COLO829 (cell line): Measurements from ENCODE around the gene RUBCN.

ENCODE experiments used
- DNase-seq: peaks from one replicate; pipeline ENCODE4 v3.0.0; 2012; ENCODE audit warnings: low spot score

Gene RUBCN

DNA sequence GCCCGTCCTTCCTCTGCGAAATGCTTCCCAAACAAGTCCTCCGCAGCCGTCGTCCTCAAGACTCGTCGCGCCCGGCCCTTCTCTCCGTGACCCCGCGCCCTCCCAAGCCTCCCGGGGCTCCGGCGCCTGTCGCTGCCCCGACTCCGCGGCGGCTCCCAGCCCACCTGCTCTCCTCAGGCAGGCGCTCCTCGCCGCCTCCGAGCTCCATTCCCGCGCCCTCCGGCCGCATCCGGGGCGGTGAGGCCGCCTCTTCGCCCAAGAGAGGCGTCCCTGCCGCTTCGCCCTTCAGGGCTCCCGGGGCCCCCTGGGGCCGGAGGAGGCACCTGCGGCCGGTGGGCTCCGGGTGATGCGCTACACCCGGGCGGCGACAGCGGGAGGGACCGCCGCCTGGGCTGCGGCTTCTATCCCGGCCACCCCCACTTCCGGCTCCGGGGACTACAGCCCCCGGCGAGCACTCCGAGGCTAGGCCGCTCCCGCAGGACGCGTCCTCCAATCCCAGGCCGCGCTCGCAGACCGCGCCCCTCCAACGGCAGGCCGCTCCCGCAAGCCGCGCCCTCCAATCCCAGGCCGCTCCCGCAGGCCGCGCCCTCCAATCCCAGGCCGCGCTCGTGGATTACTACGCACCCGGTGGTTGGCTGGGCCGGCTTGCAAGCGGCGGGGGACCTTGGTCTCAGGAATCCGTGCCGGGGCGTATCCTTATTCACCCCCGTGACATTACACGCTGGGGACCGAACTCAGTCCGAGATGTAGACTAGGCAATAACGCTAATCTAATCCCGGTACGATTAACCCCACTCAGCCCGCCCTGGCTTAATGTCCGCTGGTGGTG, at the start of gene RUBCN:
RUBCN (minus strand) TSS at position 414 of the 828 bp plus-strand sequence; CDS start at position 229, 185 bp downstream.
- DNase-seq: peak; percentile 86

DNA sequence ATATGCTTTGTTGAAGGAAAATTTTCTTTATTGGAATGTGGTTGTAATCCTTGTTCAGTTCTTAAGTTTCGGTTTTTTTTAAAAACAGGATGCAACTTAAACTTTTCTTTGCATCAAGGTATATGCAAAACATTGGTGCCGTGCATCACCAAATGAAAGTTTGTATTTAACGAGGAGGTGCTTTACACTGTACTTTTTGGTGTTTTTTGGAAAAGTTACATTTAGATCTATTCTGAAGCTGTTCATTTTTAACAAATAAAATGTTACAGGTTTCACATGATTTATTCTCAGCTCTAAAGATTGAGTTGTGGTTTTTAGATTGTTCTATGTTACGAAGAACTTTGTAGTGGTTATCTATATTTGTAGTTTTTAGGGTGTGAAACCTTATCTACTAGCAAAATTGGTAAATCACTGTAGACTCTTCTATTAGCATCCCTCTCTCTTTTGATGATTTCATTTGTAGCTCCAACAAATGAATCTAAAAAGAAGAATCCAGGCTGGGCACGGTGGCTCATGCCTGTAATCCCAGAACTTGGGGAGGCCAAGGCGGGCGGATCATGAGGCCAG, 47.4 kb upstream of the RUBCN start:
- no peak for DNase-seq

DNA sequence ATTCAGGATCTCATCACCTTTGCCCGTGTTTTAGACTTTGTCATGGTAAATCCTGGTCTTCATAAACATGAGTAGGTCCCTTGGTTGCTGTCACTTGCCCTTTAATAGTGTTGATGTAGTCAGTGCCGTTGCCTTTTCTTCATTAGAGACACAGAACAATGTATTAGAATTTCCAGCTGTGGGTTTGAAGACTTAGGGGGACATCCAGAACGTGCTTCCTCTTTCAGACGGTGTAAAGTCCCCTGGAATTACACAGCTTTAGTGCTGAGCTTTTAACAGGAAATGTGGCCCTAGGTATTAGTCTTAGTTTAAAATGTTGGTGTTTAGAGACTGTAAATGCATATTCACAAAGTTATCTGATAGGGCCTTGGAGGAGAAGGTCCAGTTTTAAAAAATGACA, 45.5 kb upstream of the RUBCN start:
- no peak for DNase-seq

DNA sequence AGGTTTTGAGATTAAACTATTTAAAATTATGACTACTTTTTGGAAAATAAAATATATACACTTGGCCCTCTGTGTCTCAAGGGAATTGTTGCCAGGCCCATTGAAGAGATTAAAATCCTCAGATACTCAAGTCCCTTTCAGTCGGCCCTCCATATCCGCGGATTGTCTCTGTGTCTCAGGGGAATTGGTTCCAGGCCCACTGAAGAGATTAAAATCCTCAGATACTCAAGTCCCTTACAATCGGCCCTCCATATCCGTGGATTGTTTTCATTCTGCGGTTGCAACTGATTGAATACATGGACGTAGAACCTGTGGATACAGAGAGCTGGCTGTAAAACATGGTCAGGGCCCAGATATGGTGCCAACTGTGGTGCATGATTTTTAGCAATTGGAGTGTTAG, 38.6 kb upstream of the RUBCN start:
- no peak for DNase-seq

DNA sequence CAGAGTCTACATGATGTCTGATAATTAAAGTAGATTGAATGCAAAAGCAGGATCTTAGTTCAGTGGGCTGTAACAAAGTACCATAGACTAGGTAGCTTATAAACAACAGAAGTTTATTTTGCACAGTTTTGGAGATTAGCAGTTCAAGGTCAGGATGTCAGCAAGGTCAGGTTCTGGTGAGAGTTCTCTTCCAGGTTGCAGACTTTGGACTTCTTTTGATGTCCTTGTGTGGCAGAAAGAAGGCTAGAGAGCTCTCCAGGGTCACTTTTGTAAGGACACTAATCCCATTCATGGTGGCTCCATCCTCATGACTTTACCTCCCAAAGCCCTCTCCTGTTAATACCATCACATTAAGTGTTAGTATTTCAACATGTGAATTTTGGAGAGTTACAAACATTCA, 25.1 kb upstream of the RUBCN start:
- DNase-seq: no peak

DNA sequence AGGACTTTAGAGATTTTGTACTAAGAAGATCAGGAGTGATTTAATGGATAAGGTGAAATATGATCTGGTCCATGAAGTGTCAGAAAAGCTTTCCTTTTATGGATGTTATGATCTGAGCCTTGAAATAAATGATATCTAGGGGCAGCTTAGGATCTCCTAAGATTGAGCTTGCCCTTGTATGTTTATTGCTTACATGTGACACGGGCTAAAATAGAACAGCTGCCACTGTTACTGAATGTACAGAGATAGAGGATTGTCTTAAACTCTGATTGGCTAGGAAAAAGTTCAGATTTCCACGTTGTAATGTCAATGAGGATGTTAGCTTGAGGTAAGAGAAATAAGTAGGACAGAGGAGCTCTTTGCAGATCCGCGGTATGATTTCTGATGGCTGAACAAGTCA, 21.8 kb upstream of the RUBCN start:
- DNase-seq: no peak

DNA sequence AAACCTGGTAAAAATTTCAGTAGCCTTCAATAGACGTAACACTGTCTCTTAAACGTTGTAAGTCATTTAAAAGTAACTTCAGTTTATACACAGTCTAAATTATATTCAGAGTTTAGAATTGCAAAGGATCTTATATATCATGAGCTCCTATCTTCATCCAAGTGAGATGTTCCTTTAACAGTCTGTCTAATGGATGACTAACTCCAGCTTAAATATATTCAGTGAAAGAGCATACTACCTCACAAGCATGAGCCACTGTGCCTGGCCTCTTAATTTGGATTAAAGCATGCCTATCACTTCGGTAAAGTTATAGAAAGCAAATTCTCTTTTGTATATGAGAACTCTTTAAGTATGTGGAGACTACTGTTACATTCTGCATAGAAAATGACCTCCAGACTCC, 20.0 kb upstream of the RUBCN start:
- no peak for DNase-seq

DNA sequence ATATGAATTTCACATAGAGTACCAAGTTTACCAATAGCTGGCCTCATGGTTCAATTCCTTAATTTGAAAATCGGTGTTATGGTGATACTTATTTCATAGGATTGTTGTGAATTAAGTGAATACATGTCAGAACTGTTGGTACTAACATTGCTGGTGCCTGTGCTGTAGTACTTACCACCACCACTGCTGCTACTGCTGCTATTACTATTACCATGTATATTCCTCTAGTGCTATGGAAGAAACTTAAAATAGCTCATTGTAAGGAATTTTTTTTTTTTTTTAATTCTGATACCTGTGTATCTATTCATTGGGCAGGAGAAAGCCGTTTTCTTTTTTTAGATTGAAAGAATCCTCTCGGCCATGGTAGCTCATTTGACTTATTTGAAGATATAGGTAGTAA, 16.6 kb upstream of the RUBCN start:
- DNase-seq: no peak

DNA sequence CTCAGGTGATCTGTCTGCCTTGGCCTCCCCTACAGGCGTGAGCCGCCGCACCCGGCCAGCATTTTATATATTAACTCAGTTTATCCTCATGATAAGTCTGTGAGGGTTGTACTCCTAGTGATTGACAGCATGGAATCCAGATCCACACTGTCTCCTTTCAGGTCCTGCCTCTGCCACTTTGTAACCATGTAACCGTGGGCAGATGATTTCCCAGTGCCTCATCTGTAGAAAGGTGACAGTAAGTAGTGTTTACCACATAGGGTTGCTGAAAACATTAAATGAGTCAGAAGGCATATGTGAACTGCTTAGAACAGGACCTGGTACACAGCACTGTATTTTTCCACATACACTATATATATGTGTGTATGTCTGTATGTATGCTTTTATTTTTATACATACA, 15.4 kb upstream of the RUBCN start:
- DNase-seq: no peak

DNA sequence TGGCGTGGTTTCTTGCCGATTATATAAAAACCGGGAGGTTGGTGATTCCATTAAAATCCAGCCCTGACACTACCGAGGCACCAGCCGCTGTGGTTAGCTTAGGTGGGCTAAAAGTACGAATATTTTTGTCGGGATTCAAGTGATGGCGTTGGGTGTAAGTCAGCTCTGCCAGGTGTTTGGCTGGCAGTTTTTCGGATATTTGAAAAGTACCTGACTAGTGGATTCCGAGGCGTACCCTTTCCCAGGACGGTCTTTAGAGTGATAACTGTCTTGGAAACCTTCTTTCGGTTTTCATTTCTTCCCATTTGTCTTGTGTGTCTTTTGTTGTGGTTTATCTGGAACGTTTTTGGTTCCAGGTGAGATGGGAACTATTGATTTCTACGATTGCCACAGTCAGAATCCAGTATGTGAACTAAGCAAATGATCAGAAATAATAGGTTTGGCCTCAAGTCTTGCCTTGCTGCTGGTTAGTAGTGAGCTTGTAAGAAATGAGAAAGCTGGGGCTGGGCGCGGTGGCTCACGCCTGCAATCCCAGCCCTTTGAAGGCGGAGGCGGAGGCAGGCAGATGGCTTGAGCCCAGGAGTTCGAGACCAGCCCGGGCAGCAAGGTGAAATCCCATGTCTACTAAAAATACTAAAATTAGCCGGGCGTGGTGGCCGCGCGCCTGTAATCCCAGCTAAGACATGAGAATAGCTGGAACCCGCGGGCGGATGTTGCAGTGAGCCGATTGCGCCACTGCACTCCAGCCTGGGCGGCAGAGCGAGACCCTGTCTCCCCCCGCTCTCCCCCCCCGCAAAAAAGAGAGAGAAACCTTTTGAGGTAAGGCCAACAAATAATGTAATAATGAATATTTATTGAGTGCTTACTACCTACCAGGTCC, 14.4 kb upstream of the RUBCN start:
- no peak for DNase-seq

DNA sequence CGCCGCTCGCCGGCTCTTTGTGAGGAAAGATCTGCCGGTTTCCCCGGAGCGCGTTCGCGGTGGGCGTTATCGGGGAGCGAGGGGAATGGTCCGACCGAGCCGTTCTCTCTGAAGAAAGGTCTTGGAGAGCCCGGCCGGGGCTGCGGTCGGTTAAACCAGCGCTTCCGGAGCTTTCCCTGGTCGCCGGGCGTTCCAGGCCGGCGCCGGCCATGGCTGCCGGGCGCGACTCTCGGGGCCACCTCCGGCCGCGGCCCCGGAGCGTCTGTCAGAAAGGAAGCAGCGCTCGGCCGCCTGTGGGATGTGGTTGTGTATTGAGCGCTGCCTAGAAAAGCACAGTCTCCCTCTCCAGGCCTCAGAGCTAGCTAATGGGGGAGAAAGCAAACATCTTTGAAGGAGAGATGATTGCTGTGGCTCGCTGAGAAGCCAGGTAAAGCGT, 13.7 kb upstream of the RUBCN start:
- peak; percentile 80 for DNase-seq

DNA sequence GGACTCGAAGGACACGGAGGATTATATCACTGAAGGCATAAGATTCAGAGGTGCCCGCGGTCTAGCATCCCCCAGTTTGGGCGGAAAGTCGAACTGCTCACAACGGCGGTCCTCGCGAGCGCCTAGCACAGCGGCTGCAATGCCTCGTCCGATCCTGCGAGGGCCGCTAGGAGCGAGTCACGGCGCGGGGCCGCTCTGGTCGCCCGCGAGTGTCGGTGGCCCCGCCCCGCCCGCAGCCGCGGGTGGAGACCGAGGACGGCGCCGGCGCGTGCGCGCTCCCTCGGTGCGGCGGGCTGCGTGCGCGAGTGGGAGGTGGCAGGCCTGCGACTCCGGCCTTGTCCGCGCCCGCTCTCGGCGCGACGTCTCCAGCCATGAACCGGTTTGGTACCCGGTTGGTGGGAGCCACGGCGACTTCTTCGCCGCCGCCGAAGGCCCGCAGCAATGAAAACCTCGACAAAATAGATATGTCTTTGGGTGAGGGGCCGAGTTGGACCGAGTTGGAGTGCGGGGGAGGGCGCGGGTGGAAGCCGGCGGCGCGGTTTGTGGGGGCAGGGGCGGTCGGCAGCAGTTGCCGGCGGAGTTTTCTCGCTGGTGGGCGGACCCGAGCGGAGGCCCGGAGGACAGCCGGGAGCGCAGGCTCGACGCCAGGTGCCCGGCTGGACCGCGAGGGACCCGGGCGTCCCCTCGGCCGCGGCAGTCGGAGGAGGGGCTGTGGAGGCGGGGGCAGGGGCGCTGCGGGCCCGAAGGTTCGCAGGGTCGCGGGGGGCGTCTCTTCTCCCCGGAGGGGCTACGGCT, 13.1 kb upstream of the RUBCN start, which contains the start of gene FYTTD1:
FYTTD1 (plus strand) TSS at position 283 of the 795 bp plus-strand sequence; CDS start at position 372, 89 bp downstream.
- peak; percentile 92 for DNase-seq

DNA sequence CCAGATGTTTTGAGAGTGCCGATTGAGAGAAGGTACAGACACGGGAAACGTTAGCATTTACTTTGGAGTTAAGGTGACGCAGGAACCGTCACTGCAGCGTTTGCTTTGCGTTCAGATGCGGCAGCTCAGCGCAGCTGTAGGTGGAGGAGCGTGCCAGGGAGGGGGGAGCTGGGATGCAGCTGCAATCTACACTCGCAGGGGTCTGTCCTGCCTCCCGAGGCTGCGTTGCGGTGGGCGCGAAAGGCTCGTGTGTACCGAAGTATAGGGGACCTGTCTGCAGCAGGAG, 12.6 kb upstream of the RUBCN start:
- peak; percentile 29 for DNase-seq

DNA sequence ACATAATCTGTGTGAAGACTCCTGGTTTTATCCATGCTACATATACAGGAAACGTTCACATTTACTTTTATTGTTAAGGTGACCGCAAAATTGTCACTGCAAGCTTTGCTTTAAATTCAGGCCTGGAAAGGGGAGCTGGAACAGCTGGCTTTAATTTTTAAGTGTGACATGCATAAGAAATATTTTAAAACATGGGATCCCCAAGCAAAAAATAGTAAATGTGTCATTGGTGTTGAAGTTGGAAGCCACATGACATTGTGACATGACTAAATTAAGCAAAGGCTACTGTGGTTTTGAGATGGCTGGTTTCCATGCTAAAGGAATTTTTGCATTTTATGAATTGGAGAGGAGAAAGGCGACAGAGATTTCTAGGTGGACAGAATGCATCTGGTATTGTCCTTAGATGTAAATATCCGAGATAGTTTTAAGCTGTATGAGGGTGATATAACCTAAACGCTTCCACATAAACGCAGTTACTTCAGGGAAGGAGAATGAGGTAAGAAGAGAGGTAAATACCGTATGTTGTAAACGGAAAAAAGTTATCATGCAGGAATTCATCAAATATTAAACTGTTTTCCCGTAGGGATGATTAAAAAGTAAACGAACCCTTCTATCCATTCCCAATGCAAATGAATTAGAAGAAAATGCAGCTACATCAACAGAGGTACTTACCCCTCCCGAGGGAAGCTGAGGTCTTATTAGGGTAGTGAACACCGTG, 12.1 kb upstream of the RUBCN start:
- no peak for DNase-seq

DNA sequence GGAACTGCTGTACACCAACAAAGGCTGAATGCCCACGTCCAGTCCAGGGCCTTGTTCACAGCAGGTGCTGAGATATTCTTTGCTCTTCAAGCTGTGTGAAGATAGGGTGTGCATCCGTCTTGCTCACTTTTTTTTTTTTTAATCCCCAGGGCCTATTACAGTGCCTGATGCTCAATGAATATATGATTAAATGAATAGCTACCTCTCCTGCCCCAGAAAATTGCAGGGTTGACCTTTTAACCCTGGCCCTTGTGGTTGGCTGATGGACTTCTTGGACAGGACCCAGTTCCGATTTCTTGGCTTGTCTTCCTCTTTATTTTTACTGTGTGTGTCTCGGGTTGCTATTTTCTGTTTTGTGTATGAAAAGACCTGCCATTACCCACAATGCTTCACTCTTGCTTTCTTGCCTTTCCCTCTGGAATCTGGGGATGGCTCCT, 10.1 kb upstream of the RUBCN start:
- no peak for DNase-seq

DNA sequence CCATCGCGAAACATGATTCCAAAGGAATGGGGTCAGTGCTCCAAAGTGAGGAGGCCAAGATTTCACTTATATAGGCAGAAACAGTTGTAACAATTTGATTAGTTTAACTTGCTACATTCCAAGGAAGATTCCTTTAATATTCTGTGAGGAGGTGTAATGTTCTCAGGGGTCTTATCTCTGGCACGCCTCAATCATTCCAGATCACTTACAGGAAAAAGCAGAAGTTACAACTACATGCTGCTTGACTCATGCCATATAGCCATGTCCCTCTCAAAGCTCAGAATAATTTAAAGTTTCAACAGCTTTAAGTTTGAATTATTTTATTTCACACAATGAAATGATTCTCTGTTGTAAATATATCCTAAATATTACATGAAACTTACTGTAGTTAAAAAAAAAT, 9.5 kb upstream of the RUBCN start:
- DNase-seq: no peak

DNA sequence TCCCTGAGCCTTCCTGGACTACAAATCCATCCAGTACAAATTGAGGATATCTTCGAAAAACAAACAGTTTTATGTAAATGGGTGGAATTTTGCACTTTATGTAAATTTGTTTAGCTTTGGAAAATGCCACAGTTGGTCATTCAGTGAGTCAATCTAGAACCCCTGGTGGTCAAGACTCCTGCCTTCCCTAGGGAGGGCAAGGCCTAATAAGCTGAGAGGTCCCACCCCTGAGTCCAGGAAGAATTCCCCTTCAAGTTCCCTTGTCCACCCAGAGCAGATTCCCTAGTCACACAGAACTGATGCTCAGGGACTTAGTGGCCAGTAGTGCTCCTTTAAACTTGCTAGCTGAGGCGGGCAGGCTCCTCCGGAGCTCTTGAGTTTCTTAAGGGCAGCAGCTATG, 6.1 kb upstream of the RUBCN start:
- no peak for DNase-seq

DNA sequence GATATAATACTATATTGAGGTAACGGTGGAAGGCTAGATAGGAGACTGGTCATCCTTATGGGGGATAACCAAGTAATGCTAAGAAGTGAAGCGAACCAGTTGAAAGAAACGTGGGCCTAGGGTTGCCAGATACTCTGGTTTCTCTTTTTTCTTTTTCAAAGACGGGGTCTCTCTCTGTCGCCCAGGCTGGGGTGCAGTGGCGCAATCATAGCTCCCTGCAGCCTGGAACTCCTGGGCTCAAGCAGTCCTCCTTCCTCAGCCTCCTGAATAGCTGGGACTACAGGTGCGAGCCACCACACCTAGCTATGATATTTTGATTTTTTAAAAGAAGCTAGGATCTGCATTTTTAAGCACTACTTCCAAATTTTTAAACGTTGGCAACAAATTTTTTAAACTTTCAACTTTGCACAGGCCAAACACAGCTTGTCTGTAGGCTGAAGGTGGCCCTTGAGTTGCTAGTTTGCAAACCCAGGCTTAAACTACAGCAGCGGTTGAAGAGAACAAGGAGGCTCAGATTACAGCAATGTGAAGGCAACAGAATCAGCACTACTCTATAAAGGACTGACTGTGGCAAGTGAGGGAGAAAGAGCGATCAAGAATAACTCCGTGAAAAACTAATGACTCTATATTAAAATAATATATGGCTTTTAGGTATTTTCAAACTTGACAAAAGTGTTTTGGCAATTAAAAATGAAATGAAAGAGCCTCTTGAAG, 1.2 kb upstream of the RUBCN start:
- no peak for DNase-seq

DNA sequence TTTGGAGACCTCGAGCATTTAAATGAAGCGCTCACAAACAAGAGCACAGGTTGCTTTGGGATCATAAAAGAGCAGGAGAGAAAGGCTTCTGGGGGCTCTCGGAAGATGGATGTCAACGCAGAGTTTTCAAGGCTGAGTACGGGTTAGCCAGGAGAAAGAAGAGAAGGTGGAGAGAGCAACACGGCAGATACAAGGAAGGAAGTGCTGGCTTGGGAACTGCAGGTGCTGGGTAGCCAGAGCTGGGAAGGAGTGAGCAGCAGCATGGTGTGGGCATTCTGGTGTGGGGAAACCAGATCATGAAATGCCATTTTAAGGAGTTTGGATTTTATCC, 580 bp upstream of the RUBCN start:
- no peak for DNase-seq

DNA sequence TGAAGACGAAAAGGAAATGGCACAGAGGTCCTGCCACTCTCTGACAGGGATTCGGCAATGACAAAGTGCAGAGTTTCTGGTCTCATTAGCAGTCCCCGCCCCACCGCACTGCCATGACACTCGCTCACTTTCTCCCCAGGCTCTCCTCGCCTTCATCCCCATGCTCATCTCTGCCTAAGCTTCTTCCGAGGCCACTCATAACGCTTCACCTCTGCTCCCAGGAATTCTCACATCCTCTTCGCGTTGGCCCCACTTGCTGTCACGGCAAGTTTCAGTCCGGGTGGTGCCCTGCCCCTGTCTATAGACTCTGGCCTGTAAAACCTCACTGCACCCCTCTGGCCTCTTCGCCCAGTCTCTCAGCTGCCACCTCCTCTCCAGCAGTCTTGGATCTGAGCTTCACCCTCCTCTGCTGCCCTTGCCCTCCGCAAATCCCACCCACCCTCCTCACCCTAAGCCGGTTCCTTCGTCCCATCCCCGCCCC, 654 bp downstream of the RUBCN start:
- DNase-seq: no peak
